AG08396 (cell line): ENCODE measurements around the gene LRRK1.

Experiments used
- DNase-seq: peaks from one replicate; pipeline ENCODE4 v3.0.0; 2012; ENCODE audit warnings: low spot score, mixed read lengths

The LRRK1 gene

DNA sequence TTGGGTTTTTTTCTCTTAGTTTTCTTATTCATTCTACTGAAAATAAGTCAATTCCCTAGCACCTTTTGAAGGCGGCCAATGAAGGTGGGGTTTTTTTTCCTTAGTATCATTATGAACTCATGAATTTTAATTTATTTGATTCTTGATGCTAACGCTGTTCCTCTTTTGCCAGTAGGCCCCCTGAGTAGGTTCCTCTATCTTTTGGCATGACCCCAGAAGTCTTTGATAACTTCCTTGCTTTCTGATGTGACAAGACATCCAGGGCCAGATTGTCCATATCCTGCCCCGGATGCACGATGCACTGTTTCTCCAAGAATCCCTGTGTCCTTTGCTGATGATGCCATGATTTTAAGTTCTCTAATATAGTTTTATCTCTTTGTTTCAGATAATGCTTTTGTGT is 20.6 kb downstream of the LRRK1 start:
- no peak for DNase-seq

DNA sequence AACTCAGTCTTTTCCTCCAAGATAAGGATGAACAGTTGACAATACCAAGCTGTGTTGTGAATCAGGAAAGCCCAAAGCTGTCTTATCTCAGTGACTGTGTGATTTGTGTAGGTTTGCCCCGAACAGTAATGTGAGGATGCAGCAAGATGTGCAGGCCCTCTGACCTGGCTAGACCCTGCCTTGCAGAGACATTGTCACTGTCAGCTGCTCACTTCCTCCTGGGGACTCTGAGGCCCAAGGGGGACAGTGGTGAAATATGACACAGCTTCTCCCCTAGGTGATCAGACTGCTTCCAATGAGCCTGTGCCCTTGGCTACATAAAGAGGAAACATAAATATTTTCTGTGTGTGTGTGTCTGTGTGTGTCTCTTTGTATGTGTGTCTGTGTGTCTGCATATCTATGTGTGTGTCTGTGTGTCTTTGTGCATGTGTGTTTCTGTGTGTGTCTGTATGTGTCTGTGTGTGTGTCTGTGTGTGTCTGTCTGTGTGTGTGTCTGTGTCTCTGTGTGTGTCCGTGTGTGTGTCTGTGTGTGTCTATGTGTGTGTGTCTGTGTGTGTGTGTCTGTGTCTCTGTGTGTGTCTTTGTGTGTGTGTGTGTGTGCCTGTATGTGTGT is 21.7 kb downstream of the LRRK1 start:
- no peak for DNase-seq

DNA sequence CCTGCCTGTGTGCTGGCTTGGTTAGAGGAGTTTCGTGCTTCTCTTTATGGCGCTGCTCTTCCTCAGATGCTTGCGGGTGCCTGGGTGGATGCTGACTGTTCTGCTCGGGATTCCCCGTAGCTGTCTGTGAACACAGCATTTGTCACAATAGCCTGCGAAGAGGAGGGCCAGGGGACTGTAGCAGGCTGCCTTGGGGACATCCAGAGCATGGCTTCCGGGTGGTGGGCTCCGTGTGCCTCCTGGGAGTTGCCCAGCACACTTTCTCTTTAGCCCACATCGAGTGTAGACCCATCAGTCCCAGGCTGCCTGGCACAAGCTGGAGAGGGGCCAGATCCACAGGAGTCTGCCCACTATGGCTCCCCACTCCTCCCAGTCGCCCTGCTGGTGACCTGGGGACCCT is 22.4 kb downstream of the LRRK1 start:
- DNase-seq = no peak

DNA sequence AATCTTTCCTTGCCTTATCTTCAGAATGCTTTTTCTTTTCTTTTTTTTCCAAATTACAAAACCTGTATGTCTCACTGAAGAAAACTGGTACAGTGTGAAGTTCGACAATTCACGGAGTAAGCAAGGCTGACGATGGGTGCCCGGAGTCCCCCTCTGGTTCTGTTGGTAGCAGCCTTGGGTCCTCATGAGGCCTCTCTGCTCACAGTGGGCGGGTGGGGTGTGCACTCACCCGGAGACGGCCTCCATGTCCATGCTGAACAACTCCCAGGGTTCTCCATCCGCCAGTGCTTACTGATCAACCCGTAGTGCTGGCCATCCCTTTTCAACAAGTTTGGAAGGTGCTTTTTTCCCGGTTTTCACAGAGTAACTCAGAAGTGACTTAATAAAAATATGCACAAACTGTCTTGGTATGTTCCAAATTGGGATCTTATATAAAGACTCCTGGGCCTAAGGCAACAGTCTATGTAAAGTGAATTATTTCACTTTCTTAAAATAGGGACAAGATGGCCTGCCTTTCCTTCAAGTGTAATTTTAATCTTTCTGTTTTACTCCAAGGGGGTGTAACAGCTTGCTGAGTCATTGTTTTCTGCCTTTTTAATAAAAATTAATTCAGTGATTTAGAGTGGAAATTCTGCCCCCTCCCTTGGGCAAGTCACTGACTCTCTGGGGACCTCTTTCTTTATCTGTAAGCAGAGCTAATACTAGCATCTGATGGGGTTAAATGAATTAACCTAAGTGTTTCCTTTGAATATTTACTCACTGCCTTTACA is 23.7 kb downstream of the LRRK1 start:
- DNase-seq = no peak

DNA sequence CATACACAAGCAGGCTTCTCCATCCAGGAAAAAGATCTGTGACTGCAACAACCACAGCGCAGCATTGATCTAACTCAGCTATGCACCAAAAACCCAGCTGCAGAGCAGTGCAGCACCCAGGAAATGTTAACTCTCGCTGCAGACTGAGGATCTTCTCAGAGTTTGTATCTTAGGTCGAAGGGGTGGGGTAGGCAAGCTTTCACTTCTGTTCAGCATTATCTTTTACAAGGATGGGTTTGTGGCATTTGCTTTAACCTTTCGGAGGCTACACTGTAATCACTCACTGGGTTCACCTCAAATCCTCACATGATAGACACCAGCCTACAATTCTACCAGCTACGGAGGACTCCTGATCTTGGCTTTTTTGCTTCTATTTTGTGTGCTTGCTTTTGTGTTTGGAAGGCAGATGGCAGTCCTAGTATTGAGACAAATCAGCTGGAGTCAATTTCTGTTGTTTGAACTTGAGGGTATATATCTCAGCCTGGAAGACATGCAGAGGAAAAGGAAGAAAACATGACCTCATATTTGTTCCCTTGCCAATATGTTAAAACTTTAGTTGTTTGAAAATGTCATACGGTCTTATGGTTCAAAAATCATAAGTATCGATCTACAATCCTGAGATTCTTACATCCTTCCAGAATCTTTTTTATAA is 25.2 kb downstream of the LRRK1 start:
- DNase-seq = no peak

DNA sequence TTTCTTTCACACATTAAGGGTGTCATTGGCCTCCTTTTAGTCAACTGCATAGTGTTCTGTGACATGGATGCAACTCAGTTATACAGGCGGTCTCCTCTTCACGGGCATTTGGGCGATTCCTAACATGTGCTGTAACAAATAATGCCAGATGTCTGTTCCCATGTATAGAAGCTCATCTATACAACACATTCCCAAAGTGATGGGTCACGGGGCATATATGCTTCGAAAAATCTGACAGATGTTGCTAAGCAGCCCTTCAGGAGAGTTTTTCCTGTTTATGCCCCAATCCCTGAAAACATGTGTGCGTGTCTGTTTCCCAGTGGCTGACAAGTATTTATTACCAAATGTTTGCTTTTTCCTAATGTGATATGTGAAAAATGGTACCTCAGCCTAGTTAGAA is 25.8 kb downstream of the LRRK1 start:
- no peak for DNase-seq

DNA sequence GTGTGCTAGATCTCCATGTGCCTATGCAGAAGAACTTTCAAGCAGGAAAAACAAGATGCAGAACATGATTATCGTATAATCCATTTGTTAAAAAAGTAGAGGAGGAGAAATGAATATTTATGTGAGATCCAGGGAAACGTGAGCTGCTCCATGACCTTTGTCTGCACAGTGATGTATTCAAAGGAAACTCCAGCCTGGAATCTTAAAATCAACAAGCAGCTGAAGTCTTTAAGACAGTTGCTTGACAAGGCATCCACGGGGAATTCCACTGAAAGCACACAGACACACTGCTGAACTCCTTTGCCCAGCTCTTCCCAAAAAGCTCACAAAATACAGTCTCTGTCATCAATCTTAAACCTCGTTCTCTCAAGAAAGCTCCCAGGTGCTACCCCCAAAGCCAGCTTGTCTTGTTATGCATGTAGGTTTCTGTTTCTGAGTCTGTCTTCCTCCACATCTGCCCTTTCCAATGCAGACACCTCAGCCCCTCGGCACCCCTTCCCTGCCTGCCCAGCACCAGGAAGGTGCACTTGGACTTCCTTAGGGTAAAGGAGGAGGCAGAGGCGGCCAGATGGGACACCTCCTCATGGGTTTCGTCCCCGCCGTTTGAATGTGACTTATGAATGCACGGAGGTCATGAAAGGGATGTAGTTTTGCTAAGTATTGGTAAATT is 28.7 kb downstream of the LRRK1 start:
- DNase-seq = no peak

DNA sequence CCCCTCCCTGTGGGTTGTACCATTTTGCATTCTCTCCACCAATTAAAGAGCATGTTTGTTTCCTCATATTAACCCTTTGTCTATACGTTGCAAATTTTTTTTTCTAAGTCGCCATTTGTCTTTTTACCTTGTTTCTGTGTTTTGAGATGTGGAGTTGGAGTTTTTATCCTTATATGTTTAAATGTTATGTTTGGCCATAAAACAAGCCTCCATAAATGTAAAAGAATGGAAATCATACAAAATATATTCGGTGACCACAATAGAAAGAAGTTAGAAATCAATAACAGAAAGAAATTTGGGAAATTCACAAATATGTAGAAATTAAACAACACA is 29.2 kb downstream of the LRRK1 start:
- no peak for DNase-seq

DNA sequence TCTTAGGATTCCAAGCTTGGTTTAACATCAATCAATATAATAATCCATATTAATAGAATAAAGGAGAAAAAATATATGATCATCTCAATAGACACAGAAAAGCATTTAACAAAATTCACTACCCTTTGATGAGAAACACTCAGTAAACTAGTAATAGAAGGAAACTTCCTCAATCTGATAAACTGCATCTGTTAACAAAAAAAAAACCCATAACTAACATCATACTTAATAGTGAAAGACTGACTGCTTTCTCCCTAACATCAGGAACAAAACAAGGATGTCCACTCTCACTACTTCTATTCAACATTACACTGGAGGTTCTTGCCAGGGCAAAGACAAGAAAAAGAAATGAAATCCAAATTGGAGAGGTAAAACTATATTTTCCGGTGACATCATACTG is 30.5 kb downstream of the LRRK1 start:
- no peak for DNase-seq

DNA sequence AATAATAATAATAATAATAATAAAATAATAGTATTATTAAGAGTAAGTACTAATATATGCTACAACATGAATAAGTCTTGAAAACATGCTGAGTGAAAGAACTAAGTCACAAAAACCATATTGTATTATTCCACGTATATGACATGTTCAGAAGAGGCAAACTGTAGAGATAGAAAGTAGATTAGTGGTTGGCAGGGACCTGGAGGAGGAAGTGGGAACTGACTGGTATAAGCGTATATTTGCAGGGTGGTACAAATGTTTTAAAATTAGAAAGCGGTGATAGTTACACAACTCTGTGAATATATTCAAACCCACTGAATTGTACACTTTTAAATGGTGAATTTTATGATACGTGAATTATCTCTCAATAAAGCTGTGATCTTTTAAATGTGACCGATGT is 32.8 kb downstream of the LRRK1 start:
- DNase-seq = no peak

DNA sequence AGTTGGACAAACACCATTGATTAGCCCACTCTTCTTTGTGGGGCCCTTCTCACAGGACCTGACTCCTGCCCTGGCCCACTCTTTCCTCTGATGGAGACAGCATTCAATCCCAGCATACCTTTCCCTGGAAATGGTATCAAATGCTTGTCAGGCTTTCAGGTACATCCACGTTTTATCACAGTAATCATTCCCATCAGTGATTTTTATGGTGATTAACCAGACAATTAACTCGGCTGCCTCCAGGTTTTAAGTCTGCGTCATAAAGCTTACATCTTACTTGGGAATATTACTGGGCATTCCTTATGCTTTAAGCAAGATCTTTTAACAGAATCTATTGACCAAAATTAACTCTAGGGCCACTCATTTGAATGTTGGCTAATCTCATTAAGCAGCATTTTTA is 33.4 kb downstream of the LRRK1 start:
- no peak for DNase-seq

DNA sequence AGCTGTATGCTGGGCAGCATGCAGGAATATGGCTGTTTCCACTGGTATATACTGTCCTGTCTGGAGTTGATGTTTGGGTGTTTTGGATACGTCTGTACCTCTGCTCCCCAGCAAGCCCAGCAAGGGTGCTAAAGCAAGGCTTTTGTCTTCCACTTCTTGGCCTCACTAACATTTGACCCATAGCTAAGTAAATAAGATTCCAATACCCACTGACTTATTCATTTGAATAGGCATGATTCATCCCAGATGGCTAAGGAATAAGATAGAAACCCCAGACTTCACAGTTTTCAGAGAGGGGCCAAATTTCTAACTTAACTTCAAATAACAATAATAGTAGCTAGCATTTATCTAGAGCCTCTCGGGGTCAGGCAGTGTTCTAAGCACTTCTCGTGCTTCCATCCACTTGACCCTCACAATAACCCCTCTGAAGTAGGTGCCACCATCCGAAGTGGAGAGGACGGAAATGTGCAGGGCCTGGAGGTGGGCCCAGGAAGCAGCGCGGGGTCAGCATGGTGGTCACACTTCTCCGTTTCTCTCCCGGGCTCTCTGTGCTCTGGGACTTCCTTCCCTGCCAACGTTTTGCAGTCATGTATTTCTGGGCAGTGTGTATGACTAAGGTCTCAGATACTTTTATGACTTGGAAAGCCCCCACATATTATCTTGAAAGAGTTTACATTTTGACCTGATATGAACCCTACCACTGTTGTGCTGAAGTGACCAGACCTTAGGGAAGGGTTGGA is 39.3 kb downstream of the LRRK1 start:
- DNase-seq = peak; percentile 40

DNA sequence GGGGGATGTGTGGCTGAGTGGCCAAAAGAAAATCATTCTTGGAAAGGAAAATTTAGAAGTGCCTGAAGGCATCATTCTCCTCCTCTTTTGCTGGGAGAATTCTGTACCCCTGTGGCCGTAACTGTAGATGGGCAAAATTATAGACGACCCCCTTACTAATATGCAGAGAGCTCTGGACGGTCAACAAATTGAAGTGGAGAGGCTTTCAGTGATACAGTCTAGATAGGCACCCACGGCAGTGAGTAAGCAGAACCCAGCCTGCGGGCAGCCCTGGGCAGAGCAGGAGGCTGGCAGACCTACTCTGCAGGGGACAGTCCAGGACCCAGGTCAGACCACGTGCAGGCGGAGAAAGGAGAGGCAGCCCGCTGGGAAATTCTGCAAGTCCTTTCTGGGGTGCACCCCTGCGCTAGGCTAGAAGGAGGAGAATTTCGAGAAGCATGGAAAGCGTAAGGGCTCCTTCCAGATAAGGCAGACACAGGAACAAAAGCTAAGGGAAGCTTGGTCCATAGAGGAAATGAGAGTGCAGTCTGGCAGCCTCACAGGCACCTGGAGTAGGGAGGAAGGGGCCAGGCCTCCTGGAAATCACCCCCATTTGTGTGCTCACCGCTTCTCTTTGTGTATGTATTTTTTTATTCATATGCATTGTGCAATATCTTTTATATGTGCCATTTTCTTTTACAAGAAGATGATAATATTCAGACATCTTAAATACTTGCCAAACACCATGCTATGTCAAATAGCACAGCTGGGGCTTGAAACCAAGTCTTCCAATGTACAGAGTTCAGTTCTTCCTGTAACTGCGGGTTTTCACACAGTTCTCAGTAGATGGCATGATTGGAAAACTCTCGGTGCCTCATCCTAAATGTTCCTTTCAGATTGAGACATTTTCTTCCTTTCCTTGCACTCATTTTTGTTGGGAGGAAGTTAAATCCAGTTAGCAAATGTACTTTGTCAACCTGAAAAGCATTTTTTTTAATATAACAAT is 40.2 kb downstream of the LRRK1 start:
- DNase-seq = no peak

DNA sequence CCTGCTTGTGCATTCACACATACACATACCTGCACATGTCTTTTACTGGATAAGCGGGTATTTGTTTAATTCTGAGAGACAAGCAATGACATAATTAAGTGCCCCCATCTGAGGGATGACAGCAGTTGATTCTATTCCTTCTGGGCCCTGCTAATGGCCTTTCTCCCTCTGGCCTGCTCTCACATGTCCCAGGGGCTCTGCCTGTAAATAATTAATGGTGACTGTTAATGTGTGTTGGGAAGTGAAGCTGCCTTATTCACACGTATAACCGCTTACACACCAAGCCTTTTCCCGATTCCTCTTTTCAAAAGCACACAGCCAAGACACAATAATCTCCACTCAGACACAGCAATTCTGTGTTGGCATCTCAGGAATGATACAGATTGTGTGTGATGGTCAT is 47.8 kb downstream of the LRRK1 start:
- no peak for DNase-seq

DNA sequence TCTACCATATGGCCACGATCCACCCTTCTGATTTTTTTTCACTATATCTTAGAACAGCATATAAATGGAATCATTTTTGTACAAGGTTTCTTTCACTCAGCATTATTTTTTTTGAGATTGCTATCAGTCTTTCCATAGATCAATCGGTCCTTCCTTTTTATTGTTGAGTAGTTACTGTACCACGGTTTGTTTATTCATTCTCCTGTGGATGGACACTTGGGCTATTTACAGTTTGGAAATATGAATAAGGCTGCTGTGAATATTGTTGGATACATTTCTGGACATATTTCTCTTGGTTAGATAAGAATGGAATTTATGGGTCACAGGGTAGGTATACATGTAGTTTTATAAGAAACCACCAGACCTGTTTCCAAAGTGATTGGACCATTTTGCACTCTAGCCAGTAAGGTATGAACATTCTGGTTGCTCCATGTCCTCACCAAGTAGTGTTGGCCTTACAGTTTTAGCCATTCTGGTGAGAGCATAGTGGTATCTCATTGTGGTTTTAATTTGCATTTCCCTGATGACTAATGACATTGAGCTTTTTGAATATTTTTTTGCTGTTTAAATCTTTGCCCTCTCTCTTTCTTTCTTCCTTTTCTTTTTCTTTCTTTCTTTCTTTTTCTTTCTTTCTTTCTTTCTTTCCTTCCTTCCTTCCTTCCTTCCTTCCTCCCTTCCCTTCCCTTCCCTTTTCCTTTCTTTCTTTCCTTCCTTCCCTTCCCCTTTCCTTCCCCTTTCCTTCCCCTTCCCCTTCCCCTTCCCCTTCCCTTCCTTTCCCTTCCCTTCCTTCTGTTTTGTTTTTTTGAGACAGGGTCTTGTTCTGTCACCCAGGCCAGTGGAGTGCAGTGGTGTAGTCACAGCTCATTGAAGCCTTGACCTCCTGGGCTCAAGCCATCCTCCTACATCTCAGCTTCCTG is 49.2 kb downstream of the LRRK1 start:
- DNase-seq = peak; percentile 56

DNA sequence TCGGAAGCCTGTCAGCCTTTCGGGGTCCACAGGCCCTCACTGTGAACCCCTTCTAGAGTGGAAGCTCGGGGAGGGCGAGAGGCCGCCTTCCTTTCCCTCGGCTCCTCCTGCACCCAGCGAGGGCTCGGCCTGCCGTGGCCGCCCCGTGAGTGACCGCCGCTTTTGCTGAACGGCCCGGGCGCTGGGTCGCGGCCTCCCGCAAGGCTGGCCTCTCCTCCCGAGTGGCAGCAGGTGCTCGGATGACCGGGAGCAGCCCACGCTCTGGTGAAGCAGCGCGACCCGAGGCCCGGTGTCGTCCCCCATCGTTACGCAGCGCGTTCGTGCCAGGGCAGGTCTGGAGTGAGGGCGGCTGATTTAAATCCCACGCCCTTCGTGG is 53.8 kb downstream of the LRRK1 start:
- no peak for DNase-seq

DNA sequence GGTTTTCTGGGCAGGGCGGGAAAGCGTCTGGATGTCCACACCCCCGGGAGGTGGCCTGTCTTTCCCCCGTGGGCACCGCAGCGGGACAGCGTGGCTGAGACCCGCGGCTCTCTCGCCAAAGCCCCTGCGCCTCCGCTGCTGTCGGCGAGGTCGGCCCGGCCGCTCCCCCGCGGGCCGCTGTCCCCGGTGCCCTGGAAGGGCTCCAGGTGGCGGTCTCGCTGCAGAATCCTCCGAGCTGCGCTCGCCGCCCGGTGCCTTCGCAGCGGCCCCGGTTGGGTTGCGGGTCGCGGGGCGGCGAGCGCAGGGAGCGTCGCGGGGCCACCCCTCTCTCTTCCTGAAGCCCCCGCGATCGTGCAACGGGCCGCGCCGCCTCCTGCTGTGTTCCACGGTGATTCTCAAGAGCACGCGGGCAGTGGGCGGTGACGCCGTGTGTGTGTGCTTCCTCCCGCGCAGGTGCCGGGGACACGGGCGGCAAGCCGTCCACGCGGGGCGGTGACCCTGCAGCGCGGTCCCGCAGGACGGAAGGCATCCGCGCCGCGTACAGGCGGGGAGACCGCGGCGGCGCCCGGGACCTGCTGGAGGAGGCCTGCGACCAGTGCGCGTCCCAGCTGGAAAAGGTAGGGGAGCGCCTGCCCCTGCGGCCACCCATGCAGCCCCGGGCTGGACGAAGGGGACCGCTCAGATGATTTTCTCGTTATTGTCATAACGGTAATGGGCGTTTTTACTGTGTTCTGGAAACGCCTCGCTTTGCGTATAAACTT is 54.4 kb downstream of the LRRK1 start:
- no peak for DNase-seq

DNA sequence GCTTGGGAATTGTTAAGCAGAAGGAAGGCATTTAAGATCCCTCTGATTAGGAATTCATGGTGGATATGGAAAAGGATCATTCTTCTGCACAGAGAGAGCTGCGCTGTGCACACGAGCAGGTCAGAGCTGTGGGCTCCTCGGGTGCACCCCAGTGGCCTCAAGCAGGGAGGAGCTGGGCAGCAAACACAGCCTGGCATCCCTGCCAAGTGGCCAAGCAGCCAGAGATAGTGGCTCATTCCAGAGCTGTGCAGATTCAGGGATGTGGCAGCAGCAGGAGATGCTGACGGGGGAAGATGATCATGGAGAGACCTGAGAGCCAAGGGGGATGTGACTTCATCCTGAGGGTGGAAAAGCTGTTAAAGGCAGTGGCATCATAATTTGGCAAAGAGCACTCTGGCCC is 55.9 kb downstream of the LRRK1 start:
- DNase-seq = no peak

DNA sequence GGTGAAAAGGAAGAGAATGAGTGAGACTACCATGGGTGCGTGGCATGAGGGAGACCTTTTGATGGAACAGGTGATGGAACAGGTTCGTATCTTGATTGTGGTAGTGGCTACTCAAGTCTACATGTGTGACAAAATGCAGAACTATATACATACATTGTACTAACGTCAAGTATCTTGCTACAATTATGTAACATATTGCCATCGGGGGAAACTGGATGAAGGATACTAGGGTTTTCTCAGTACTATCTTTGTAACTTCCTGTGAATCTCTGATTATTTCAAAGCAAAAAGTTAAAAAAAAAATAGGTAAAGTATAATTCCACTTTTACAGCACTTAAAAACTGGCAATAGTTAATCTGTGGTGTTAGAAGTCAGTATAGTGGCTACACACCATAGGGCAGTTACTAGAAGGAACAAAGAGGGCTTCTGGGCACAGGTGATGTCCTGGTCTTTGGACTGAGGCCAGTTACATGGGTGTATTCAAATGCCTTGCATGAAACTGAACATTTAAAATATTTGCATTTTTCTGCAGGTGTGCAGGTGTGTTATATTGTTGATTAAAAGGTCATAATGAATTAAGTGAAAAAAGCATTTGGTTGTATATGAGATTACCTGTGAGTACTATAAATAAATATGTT is 61.4 kb downstream of the LRRK1 start:
- DNase-seq = no peak
